HCT116 (cell line): ENCODE measurements around the gene VEGFA. TPM values are rescaled to one million over a fixed set of nuclear protein-coding genes. Genes with fewer than 3 reads are reported as not detected.

ENCODE experiments used
- ATAC-seq: fragments of 200-7000 bp; cut with Tn5 transposase; 2 replicates; pipeline ENCODE4 v1.9.1; 2020; ENCODE audit warnings: mild to moderate bottlenecking, moderate library complexity
- BruUV-seq: library from RNA; stranded (reverse); fragments of 400-500 nt; replicated peaks from 2 replicates; lab custom pipeline; 2021; lab: Mats Ljungman, UMichigan
- CTCF ChIA-PET: fragments of 300-600 bp; sonication (Branson Sonifier 250); formaldehyde crosslinking; loops from one replicate; lab custom pipeline; 2021; ENCODE audit warnings: antibody characterized with exemption; lab: Charles Lee
- POLR2A ChIA-PET: fragments of 300-600, 350-600 bp; sonication (Branson Sonifier 250); formaldehyde crosslinking; loops from one replicate; lab custom pipeline; 2021; ENCODE audit warnings: antibody characterized with exemption; lab: Charles Lee
- RAD21 ChIA-PET, 2 experiments: fragments of 300-600 bp; sonication (Branson Sonifier 250); formaldehyde crosslinking; loops; one replicate each; lab custom pipeline; 2023; ENCODE audit warnings: low total read pairs in 2 of 2; ENCODE audit not compliant: uncharacterized antibody in 2 of 2, unreplicated experiment in 2 of 2, low non-redundant PET in 1 of 2; lab: Charles Lee
- DNase-seq: peaks from one replicate; pipeline ENCODE4 v3.0.0-alpha.2; 2010; ENCODE audit warnings: low read depth, low spot score
- H2AFZ ChIP-seq: fragments of 200-600 bp; shearing (Covaris generic), sonication (generic); 2 replicates; pipeline ENCODE4 v1.6.1; 2017; ENCODE audit warnings: low read depth, mixed run types, mixed read lengths, antibody characterized with exemption, low read length; ENCODE audit not compliant: poor library complexity, severe bottlenecking
- H3K27ac ChIP-seq: 2 replicates; pipeline ENCODE4 v1.5.1; 2012; ENCODE audit warnings: low read depth, low read length
- H3K27me3 ChIP-seq: fragments of 200-600 bp; sonication (generic); 2 replicates; pipeline ENCODE4 v1.6.1; 2016; ENCODE audit warnings: mixed run types, low read length, mixed read lengths; ENCODE audit not compliant: insufficient read depth
- H3K36me3 ChIP-seq, 2 experiments: fragments of 200-500 bp in 1 of 2; fragments of 200-600 bp in 1 of 2; sonication (Bioruptor generic) in 1 of 2; sonication (generic) in 1 of 2; 2 replicates each; pipeline versions ENCODE4 v1.5.1 to v1.6.1; 2014 to 2016; ENCODE audit warnings: low read length in 2 of 2, inconsistent platforms in 1 of 2, mixed read lengths in 1 of 2, mixed run types in 1 of 2; ENCODE audit not compliant: insufficient read depth in 2 of 2, control insufficient read depth in 1 of 2
- H3K4me1 ChIP-seq, 2 experiments: fragments of 200-600 bp in 1 of 2; sonication (generic) in 1 of 2; 2 replicates each; pipeline versions ENCODE4 v1.5.1 to v1.6.1; 2012 to 2017; ENCODE audit warnings: low read length in 2 of 2, inconsistent platforms in 1 of 2, mild to moderate bottlenecking in 1 of 2, mixed read lengths in 1 of 2, mixed run types in 1 of 2, moderate library complexity in 1 of 2; ENCODE audit not compliant: insufficient read depth in 2 of 2, control insufficient read depth in 1 of 2
- H3K4me2 ChIP-seq: fragments of 200-600 bp; sonication (generic); 2 replicates; pipeline ENCODE4 v1.6.1; 2017; ENCODE audit warnings: mixed run types, low read length, mixed read lengths
- H3K4me3 ChIP-seq, 2 experiments: fragments of 200-600 bp in 1 of 2; sonication (generic) in 1 of 2; replicated peaks in 1 of 2; 2 replicates each; pipeline ENCODE4 v1.5.1; 2011 to 2016; ENCODE audit warnings: low read length in 2 of 2, control low read depth in 1 of 2, low read depth in 1 of 2, mild to moderate bottlenecking in 1 of 2, mixed read lengths in 1 of 2, mixed run types in 1 of 2
- H3K79me2 ChIP-seq: fragments of 200-600 bp; sonication (generic); 2 replicates; pipeline ENCODE4 v1.6.1; 2017; ENCODE audit warnings: mild to moderate bottlenecking, mixed run types, low read length, moderate library complexity, mixed read lengths; ENCODE audit not compliant: insufficient read depth
- H3K9ac ChIP-seq: fragments of 200-600 bp; sonication (generic); 2 replicates; pipeline ENCODE4 v1.6.1; 2016; ENCODE audit warnings: low read length, mixed read lengths
- H3K9me2 ChIP-seq: fragments of 200-600 bp; sonication (generic), shearing (Covaris generic); 2 replicates; pipeline ENCODE4 v1.6.1; 2017; ENCODE audit warnings: mixed run types, mild to moderate bottlenecking, moderate library complexity; ENCODE audit not compliant: insufficient read depth
- H3K9me3 ChIP-seq, 2 experiments: fragments of 200-500 bp in 1 of 2; fragments of 200-600 bp in 1 of 2; sonication (Bioruptor generic) in 1 of 2; sonication (generic) in 1 of 2; 2 replicates each; pipeline ENCODE4 v1.6.1; 2014 to 2017; ENCODE audit warnings: low read length in 2 of 2, mixed read lengths in 2 of 2, inconsistent platforms in 1 of 2, low read depth in 1 of 2, mild to moderate bottlenecking in 1 of 2, mixed run types in 1 of 2, moderate library complexity in 1 of 2; ENCODE audit not compliant: control insufficient read depth in 1 of 2, insufficient read depth in 1 of 2
- H4K20me1 ChIP-seq: fragments of 200-600 bp; sonication (generic), shearing (Covaris generic); 2 replicates; pipeline ENCODE4 v1.6.1; 2017; ENCODE audit warnings: mixed run types, mild to moderate bottlenecking, moderate library complexity; ENCODE audit not compliant: insufficient read depth
- CBX3 ChIP-seq: IDR thresholded peaks from 2 replicates; pipeline ENCODE4 v1.6.1; 2012; ENCODE audit warnings: low read depth
- CEBPB ChIP-seq: IDR thresholded peaks from 2 replicates; pipeline ENCODE4 v1.6.1; 2012; ENCODE audit warnings: low read depth
- ELF1 ChIP-seq: IDR thresholded peaks from 2 replicates; pipeline ENCODE4 v1.6.1; 2012; ENCODE audit warnings: low read depth, borderline replicate concordance
- EZH2 ChIP-seq: fragments of 200-600 bp; sonication (generic); IDR thresholded peaks from 2 replicates; pipeline ENCODE4 v1.6.1; 2017; ENCODE audit warnings: antibody characterized with exemption, mixed run types
- POLR2AphosphoS5 ChIP-seq: IDR thresholded peaks from 2 replicates; pipeline ENCODE4 v1.6.1; 2011; ENCODE audit warnings: mild to moderate bottlenecking, low read depth, low read length, moderate library complexity
- RAD21 ChIP-seq: IDR thresholded peaks from 2 replicates; pipeline ENCODE4 v1.6.1; 2012; ENCODE audit warnings: low read depth, mild to moderate bottlenecking
- SP1 ChIP-seq: IDR thresholded peaks from 2 replicates; pipeline ENCODE4 v1.6.1; 2012; ENCODE audit warnings: low read depth
- YY1 ChIP-seq: IDR thresholded peaks from 2 replicates; pipeline ENCODE4 v1.6.1; 2011; ENCODE audit warnings: low read length, low read depth, moderate library complexity, mild to moderate bottlenecking; ENCODE audit not compliant: insufficient replicate concordance; ENCODE audit errors: extremely low read depth
- ZFX ChIP-seq: fragments of 450-650 bp; IDR thresholded peaks from 2 replicates; pipeline ENCODE4 v1.6.1; 2017
- intact Hi-C: fragments of 100-400 bp; cut with micrococcal nuclease; formaldehyde crosslinking; loops from 2 replicates; pipeline ENCODE4 v1.10.0; 2022
- total RNA-seq: library from RNA; stranded (reverse); gene quantifications from one replicate; pipeline ENCODE4 v1.2.1, GENCODE V29; 2021; ENCODE audit not compliant: unreplicated experiment
- TF ChIP-seq, protein P1 (sequence below), 3 experiments: fragments of 200-600 bp in 1 of 3; sonication (generic) in 1 of 3; IDR thresholded peaks in 2 of 3; conservative IDR thresholded peaks in 1 of 3; 2 replicates each; pipeline ENCODE4 v1.5.1; 2012 to 2017; ENCODE audit warnings: low read depth in 2 of 3, low read length in 2 of 3, antibody characterized with exemption in 1 of 3, borderline replicate concordance in 1 of 3, control low read depth in 1 of 3, mild to moderate bottlenecking in 1 of 3, mixed read lengths in 1 of 3, mixed run types in 1 of 3, moderate library complexity in 1 of 3; ENCODE audit not compliant: insufficient read depth in 1 of 3
- TF ChIP-seq, protein P2 (sequence below): IDR thresholded peaks from 2 replicates; pipeline ENCODE4 v1.6.1; 2012
- TF ChIP-seq, protein P3 (sequence below): IDR thresholded peaks from 2 replicates; pipeline ENCODE4 v1.6.1; 2012

VEGFA gene
- total RNA-seq, 1 experiment from 2014 or later: 112 TPM

DNA sequence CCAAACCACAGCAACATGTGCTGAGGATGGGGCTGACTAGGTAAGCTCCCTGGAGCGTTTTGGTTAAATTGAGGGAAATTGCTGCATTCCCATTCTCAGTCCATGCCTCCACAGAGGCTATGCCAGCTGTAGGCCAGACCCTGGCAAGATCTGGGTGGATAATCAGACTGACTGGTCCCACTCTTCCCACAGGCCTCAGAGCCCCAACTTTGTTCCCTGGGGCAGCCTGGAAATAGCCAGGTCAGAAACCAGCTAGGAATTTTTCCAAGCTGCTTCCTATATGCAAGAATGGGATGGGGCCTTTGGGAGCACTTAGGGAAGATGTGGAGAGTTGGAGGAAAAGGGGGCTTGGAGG is 1.5 kb upstream of the VEGFA start:
- no peaks in the 10 kb centered on the region for H3K9me3 ChIP-seq
- peaks cover 32% of the 10 kb centered on the region for H3K79me2 ChIP-seq
- peaks cover 12 to 24% of the 10 kb centered on the region in 2 experiments for H3K4me1 ChIP-seq
- CTCF ChIA-PET: interaction anchor here (0.6 to 4.5 kb wide), 6 partner anchors 18 to 328 kb away, joined by 3 to 51 read pairs (median 7); no protein-coding TSS in a partner anchor
- no peaks in the 10 kb centered on the region for H3K9me2 ChIP-seq
- H4K20me1 ChIP-seq: no peaks in the 10 kb centered on the region
- intact Hi-C loops: loop anchor here (2.0 kb wide), 1 partner anchor 48 kb away; no protein-coding TSS in a partner anchor
- ATAC-seq (no peak), DNase-seq (no peak)
- no peak overlapping the region for H3K9ac ChIP-seq
- H3K27me3 ChIP-seq: no peaks in the 10 kb centered on the region
- TF ChIP-seq CEBPB: no peak
- TF ChIP-seq CBX3: no peak
- TF ChIP-seq POLR2AphosphoS5: no peak
- no peak for TF ChIP-seq ZFX
- TF ChIP-seq YY1: no peak
- TF ChIP-seq, protein P1, sequence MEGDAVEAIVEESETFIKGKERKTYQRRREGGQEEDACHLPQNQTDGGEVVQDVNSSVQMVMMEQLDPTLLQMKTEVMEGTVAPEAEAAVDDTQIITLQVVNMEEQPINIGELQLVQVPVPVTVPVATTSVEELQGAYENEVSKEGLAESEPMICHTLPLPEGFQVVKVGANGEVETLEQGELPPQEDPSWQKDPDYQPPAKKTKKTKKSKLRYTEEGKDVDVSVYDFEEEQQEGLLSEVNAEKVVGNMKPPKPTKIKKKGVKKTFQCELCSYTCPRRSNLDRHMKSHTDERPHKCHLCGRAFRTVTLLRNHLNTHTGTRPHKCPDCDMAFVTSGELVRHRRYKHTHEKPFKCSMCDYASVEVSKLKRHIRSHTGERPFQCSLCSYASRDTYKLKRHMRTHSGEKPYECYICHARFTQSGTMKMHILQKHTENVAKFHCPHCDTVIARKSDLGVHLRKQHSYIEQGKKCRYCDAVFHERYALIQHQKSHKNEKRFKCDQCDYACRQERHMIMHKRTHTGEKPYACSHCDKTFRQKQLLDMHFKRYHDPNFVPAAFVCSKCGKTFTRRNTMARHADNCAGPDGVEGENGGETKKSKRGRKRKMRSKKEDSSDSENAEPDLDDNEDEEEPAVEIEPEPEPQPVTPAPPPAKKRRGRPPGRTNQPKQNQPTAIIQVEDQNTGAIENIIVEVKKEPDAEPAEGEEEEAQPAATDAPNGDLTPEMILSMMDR (IDR thresholded peaks at IDR 0.05 in 2 of 3, conservative IDR thresholded peaks at IDR 0.05 in 1 of 3; ENCODE audit: borderline replicate concordance in 1 of 3, insufficient read depth in 1 of 3, low read depth in 2 of 3, low read length in 2 of 3): no peak
- TF ChIP-seq, protein P2, sequence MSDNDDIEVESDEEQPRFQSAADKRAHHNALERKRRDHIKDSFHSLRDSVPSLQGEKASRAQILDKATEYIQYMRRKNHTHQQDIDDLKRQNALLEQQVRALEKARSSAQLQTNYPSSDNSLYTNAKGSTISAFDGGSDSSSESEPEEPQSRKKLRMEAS: no peak
- TF ChIP-seq SP1: no peak
- no peak for TF ChIP-seq ELF1
- TF ChIP-seq RAD21: no peak
- TF ChIP-seq, protein P3, sequence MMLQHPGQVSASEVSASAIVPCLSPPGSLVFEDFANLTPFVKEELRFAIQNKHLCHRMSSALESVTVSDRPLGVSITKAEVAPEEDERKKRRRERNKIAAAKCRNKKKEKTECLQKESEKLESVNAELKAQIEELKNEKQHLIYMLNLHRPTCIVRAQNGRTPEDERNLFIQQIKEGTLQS: no peak
- no peak for TF ChIP-seq EZH2
- TF ChIP-seq, all 23 proteins: peak for 0
- H3K4me3 ChIP-seq: no peak overlapping the region
- no peak overlapping the region for H2AFZ ChIP-seq
- BruUV-seq: no TSS peak
- no peak overlapping the region for H3K4me2 ChIP-seq
- ChIA-PET POLR2A (interaction anchor here (0.5 to 2.5 kb wide), 4 partner anchors 32 to 305 kb away, joined by 3 to 17 read pairs (median 5); no protein-coding TSS in a partner anchor), RAD21 (interaction anchor here (1.4 to 1.6 kb wide), 2 partner anchors 44 kb away, joined by 3 to 4 read pairs; no protein-coding TSS in a partner anchor)
- no peaks in the 10 kb centered on the region for H3K36me3 ChIP-seq
- H3K27ac ChIP-seq: no peak overlapping the region
